ENCODE results near the gene TNFAIP8L1.

- TF ChIP-seq CTCF (IDR thresholded peaks at IDR 0.05): no peak
- TF ChIP-seq EZH2phosphoT487 (IDR thresholded peaks at IDR 0.05): no peak
- TF ChIP-seq EZH2 (IDR thresholded peaks at IDR 0.05): no peak
Observed at GRCh38 chr19:4669723-4670480, 30.6 kb downstream of the TNFAIP8L1 start, which contains the start of gene MYDGF.

All from neural progenitor cell (in vitro differentiated cells).